ENCODE results near the gene IZUMO4. TPM values are rescaled to one million over a fixed set of nuclear protein-coding genes. Genes with fewer than 3 reads are reported as not detected.

The IZUMO4 gene
- polyA plus RNA-seq, 1 donor (not counting 4 experiments of a cell fraction or from before 2014, with no cell fraction given): 6.7 TPM

GRCh38 chr19:2060884-2061494, 35.7 kb upstream of the IZUMO4 start:
- Histone ChIP-seq H2AFZ (ENCODE audit: control insufficient read depth, low read length) (no peak overlapping the region), H3K27me3 (ENCODE audit: control insufficient read depth, extremely low read depth, insufficient read depth, low read length) (no peaks in the 10 kb centered on the region), H3K4me1 (ENCODE audit: control insufficient read depth, extremely low read depth, insufficient read depth, low read length) (peaks cover 44% of the 10 kb centered on the region), H4K20me1 (ENCODE audit: control insufficient read depth, extremely low read depth, insufficient read depth, low read length) (no peaks in the 10 kb centered on the region), H3K79me2 (ENCODE audit: control insufficient read depth, insufficient read depth, low read length) (no peaks in the 10 kb centered on the region), H3K9me3 (ENCODE audit: control insufficient read depth, low read depth, low read length) (no peaks in the 10 kb centered on the region), H3K36me3 (ENCODE audit: control insufficient read depth in 2 of 2, extremely low read depth in 1 of 2, insufficient read depth in 2 of 2, low read length in 2 of 2) (no peaks in the 10 kb centered on the region), H3K9ac (ENCODE audit: control insufficient read depth, extremely low read depth, insufficient read depth, low read length) (peak overlapping the region; percentile 90), H3K27ac (ENCODE audit: control insufficient read depth, insufficient read depth, low read length) (peak overlapping the region; percentile 95), H3K4me3 (ENCODE audit: control insufficient read depth in 2 of 3, extremely low read depth in 1 of 3, insufficient read depth in 2 of 3, low read depth in 1 of 3, low read length in 3 of 3) (peak overlapping the region; percentile 43 to 72 (median 64)), H3K9me1 (ENCODE audit: control insufficient read depth, extremely low read depth, insufficient read depth, low read length) (no peaks in the 10 kb centered on the region), H3K4me2 (ENCODE audit: control insufficient read depth, extremely low read depth, insufficient read depth, low read depth, low read length) (peak overlapping the region; percentile 96)
- dilution Hi-C loops (cut with MboI; ENCODE audit: extremely low pct_ligation_motif_present, low sequenced_read_pairs): no loop called here
- TF ChIP-seq EZH2 (IDR thresholded peaks at IDR 0.05; ENCODE audit: low read length) (no peak), CTCF (optimal IDR thresholded peaks at IDR 0.05 in 1 of 3, IDR thresholded peaks at IDR 0.05 in 1 of 3, conservative IDR thresholded peaks at IDR 0.05 in 1 of 3; ENCODE audit: extremely low read depth in 1 of 3, insufficient read depth in 2 of 3, low read length in 3 of 3) (no peak)
- DNase-seq (ENCODE audit: low read depth, low spot score) (no peak), FAIRE-seq (no peak)

- H3K4me1 ChIP-seq (ENCODE audit: control insufficient read depth, extremely low read depth, insufficient read depth, low read length): peaks cover 39% of the 10 kb centered on the region
Observed at GRCh38 chr19:2061495-2062388, 35.0 kb upstream of the IZUMO4 start.

More at GRCh38 chr19:2061495-2062388, 35.0 kb upstream of the IZUMO4 start:
- Histone ChIP-seq H3K79me2 (ENCODE audit: control insufficient read depth, insufficient read depth, low read length) (no peaks in the 10 kb centered on the region), H3K4me2 (ENCODE audit: control insufficient read depth, extremely low read depth, insufficient read depth, low read depth, low read length) (peak overlapping the region; percentile 96), H3K27ac (ENCODE audit: control insufficient read depth, insufficient read depth, low read length) (peak overlapping the region; percentile 95), H2AFZ (ENCODE audit: control insufficient read depth, low read length) (peak overlapping the region; percentile 68), H3K9me3 (ENCODE audit: control insufficient read depth, low read depth, low read length) (no peaks in the 10 kb centered on the region), H3K9ac (ENCODE audit: control insufficient read depth, extremely low read depth, insufficient read depth, low read length) (peak overlapping the region; percentile 90), H3K9me1 (ENCODE audit: control insufficient read depth, extremely low read depth, insufficient read depth, low read length) (no peaks in the 10 kb centered on the region), H3K36me3 (ENCODE audit: control insufficient read depth in 2 of 2, extremely low read depth in 1 of 2, insufficient read depth in 2 of 2, low read length in 2 of 2) (no peaks in the 10 kb centered on the region), H4K20me1 (ENCODE audit: control insufficient read depth, extremely low read depth, insufficient read depth, low read length) (no peaks in the 10 kb centered on the region), H3K27me3 (ENCODE audit: control insufficient read depth, extremely low read depth, insufficient read depth, low read length) (no peaks in the 10 kb centered on the region), H3K4me3 (ENCODE audit: control insufficient read depth in 2 of 3, extremely low read depth in 1 of 3, insufficient read depth in 2 of 3, low read depth in 1 of 3, low read length in 3 of 3) (peak overlapping the region; percentile 43 to 66 (median 64))
- DNase-seq (ENCODE audit: low read depth, low spot score): no peak
- dilution Hi-C loops (cut with MboI; ENCODE audit: extremely low pct_ligation_motif_present, low sequenced_read_pairs): no loop called here
- TF ChIP-seq CTCF (optimal IDR thresholded peaks at IDR 0.05 in 1 of 3, IDR thresholded peaks at IDR 0.05 in 1 of 3, conservative IDR thresholded peaks at IDR 0.05 in 1 of 3; ENCODE audit: extremely low read depth in 1 of 3, insufficient read depth in 2 of 3, low read length in 3 of 3): no peak
- no peak for TF ChIP-seq EZH2 (IDR thresholded peaks at IDR 0.05; ENCODE audit: low read length)
- peak; percentile 84 for FAIRE-seq

Measured in keratinocyte (primary cell).